HG02798 (cell line): ENCODE measurements around the gene CD200R1L.

Experiments
- ATAC-seq: cut with Tn5 transposase; IDR thresholded peaks from one replicate; pipeline ENCODE4 v1.9.1; 2021; ENCODE audit warnings: mild to moderate bottlenecking; ENCODE audit not compliant: unreplicated experiment, poor library complexity

CD200R1L gene

GRCh38 chr3:112793326-112794081, 53.2 kb downstream of the CD200R1L start:
- no peak for ATAC-seq

GRCh38 chr3:112791736-112792135, 54.9 kb downstream of the CD200R1L start:
- ATAC-seq: no peak

DNA sequence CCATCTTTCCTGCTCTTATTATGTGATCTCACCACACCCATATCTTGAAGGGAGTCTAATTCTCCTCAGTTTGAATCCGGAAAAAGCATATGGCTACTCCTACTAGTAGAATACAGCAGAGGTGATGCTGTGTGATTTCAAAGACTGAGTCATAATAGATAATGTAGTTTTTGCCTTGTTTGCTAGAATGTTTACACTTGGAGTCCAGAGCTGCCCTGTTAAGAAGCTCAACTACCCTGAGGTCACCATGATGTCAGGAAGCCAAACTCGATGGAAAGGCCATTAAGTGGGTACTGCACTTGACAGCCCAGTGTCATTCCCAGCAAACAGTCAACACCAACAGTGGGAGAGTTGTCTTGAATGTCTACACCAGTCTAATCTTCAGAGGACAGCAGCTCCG, 56.9 kb downstream of the CD200R1L start:
- ATAC-seq: no peak

GRCh38 chr3:112786881-112787579, 59.6 kb downstream of the CD200R1L start:
- no peak for ATAC-seq

DNA sequence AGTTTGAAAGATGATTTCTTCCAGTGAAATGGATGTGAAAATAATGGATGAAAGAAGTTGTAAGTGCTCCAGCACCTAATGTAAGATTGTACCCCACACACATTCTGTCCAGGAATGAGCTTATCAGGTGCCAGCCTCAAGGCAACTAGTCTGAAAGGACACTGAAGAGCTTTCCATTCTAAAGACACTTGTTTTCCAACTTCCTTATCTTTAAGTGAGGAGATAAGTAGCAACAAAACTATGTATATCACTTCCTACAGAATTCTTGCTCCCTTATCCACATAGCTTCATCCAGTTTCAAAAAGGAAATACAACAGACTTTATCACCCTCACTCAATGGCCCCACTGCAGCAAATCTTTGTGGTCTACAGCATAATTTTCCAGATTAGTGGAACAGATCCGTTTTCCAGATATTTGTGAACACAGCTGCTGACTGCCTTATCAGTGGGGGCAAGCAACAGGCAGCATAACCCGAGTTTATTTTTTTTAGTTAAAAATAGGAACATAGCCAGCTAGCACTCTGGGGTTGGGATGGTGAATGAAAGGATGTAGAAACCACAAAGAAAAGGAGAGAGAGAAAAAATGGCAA, 60.6 kb downstream of the CD200R1L start:
- no peak for ATAC-seq

DNA sequence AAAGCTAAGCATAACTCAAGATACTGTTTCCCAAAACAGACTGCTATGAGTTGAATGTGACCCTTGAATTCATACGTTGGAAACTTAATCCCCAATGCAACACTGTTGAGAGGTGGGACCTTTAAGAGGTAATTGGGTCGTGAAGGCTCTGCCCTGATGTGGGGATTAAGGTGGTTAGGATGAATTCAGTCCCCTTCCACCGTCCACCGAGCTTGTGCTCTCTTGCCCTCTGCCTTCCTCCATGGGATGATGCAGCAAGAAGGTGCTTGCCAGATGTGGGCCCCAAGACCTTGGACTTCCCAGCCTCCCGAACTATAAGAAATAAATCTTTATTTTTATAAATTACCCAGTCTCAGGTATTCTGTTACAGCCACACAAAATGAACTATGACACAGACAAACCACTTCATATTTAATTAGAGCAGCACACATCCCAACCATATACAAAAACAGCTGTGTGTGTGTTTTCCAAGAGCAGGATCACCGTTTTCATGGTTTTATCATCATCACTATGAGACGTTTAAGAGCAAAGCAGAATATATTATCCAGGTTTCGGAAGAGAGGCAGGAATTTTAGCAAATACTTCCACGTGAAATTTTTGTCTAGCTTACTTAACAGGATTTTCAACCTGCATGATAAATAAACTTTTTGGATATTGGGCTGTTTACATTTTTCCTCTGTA, 61.2 kb downstream of the CD200R1L start:
- ATAC-seq: no peak

DNA sequence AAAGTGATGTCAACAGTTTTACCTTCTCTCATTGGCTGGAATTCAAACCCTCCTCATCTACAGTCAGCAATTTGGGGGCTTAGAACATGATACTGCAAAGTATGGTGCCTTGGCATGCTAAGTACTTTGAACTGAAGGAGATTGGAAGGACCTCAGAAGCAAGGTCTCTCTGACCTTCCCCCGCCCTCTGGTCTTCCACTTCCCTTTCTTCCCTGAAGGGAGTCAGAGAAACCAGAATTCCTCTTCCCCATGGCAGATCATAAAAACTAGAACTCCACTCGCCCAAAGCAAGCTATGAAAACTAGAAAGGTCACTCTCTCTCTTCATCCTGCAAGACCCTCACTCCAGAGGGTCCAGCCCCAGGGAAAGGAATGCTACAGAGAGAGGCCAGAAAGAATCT, 64.2 kb downstream of the CD200R1L start:
- ATAC-seq: no peak

DNA sequence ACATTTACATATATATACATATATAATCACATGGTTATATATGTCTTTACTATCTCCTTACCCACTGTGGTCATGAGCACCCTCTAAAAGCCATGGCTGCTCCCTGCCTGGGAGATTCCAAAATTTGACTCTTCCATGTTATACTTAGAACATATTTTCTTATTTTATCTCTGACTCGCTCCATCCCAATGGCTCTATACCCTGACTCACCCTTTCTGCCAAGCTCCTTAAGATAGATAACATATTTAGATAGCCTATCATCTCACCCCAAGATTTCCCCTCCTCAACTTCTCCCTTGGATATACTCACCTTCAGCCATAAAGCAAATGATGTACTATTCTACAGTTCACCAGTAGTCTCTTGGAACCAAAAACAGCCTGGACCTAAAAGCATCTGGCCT, 65.1 kb downstream of the CD200R1L start:
- no peak for ATAC-seq

DNA sequence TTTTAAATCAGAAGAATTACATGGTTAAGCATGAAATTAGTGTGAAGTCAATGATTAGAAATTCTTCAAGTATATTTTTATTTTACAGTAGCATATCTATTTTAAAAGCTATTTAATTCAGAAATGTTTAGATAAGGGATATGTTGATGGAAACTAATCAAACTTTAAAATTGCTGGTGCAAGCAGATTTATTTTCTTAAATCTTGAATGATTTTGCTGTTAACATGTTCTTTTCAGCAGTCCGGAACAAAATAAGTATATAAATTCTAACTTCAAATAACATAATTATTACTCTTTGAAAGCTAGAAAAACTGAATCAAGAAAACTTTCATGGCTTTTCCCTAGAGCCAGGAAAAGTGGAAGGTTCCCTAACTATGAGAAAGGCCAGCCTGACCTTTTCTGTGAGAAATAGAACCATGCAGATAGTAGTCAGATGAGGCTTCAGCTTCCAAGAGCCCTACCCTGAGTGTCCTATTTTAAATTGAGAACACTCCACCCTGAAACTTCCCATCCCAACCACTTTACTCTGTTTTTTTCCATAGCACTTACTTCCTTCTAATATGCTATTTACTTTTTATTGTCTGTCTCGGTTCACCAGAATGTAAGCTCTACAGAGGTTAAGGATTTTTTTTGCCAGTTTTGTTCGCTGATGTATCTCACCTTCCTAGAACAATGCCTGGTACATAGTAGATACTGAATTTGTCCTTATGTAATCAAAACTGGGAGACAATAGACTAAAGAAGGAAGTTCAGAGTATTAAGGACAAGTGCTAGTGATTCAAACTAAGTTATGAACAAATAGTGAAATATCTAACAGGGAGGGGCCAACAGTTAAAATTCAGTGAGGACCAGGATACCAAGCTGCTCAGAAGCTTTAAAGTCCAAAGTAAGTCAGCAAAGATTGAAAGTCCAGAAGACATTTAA, 66.8 kb downstream of the CD200R1L start:
- ATAC-seq: no peak

- no peak for ATAC-seq
These were observed 67.7 kb downstream of the CD200R1L start for GRCh38 chr3:112779011-112779410.

DNA sequence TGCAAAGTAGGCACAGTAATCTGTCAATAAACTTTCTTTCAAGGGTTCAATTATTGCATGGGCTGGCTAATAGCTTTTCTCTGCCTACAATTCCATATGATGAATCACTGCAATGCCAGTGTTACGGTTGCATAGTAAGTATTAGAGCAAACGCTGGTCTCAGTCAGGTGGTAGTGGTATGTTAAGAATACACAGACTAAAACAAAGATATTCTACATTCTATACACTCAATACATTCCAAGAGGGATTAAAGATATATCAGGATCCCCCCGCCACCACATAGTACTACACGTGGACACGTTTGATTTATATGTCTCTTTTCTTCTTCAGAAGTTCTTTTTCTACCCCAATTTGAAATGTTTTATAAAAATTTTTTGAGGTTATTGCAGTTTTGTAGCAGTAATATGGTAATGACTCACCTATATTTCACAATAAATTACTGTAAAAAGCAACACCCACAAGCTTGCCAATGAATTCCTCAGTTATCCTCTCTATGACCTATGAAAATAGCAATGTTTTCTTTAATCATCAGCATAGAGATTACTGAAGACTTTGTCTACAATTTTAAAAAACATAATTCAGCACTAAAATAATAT, 68.2 kb downstream of the CD200R1L start:
- no peak for ATAC-seq

DNA sequence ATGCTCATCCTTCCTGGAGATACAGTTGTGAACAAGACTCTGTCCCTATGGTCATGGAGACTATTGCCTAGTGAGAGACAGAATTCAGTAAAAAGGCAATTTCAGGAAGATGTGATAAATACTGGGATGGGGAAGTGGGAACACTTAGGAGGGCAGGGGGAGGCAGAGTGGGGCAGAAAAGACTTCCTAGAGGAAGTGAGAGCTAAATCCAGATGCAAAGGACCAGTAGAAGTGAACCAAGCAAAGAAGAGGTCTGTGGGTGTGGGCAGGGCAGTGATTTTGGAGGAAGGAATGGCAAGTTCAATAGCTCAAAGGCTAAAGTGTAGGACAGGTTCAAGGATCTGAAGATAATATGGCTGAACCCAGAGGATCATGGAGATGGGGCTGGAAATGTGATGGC, 68.9 kb downstream of the CD200R1L start:
- ATAC-seq: no peak

- no peak for ATAC-seq
These were observed 69.8 kb downstream of the CD200R1L start for GRCh38 chr3:112776836-112777235.

- ATAC-seq: no peak
These were observed 70.7 kb downstream of the CD200R1L start for GRCh38 chr3:112776000-112776399.

GRCh38 chr3:112775011-112775742, 71.5 kb downstream of the CD200R1L start:
- ATAC-seq: no peak

DNA sequence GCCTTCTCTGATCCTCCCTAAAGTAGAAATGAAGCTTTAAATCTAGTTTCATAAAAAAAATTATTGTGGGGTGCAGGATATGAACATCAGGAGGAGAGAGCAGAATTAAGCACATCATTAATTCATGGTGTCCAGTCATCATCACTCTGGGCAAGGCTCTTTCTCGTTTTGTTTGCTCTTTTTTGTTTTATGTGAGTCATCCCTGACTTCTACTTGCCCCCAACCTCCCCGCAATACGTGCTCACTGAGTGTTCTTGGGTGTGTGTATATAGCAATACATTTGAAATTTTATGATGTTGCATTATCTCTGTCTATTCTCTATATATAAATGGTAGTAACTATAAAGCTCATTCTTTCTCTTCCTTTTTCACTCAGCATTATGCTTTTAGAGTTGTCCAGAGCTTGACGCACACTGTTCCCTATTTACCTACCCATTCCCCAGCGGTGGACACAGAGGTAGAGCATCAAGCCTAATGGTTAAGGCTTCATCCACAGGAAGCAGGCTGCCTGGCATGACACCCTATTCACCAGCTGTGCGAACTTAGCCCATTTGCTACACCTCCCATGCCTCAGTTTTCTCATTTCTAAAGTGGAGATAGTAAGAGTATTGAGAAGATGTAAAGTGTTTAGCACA, 72.3 kb downstream of the CD200R1L start:
- no peak for ATAC-seq

- peak; percentile 48 for ATAC-seq
These were observed 72.8 kb downstream of the CD200R1L start for GRCh38 chr3:112773864-112774263.

- no peak for ATAC-seq
These were observed 75.7 kb downstream of the CD200R1L start for GRCh38 chr3:112770951-112771350.
